Measurements from ENCODE around the gene PSMA5.
"Not testable (repeated sequence)": the region's sequence is repeated elsewhere in the genome, so short reads cannot be mapped to it uniquely, and the experiment has no call there.

Gene PSMA5

DNA sequence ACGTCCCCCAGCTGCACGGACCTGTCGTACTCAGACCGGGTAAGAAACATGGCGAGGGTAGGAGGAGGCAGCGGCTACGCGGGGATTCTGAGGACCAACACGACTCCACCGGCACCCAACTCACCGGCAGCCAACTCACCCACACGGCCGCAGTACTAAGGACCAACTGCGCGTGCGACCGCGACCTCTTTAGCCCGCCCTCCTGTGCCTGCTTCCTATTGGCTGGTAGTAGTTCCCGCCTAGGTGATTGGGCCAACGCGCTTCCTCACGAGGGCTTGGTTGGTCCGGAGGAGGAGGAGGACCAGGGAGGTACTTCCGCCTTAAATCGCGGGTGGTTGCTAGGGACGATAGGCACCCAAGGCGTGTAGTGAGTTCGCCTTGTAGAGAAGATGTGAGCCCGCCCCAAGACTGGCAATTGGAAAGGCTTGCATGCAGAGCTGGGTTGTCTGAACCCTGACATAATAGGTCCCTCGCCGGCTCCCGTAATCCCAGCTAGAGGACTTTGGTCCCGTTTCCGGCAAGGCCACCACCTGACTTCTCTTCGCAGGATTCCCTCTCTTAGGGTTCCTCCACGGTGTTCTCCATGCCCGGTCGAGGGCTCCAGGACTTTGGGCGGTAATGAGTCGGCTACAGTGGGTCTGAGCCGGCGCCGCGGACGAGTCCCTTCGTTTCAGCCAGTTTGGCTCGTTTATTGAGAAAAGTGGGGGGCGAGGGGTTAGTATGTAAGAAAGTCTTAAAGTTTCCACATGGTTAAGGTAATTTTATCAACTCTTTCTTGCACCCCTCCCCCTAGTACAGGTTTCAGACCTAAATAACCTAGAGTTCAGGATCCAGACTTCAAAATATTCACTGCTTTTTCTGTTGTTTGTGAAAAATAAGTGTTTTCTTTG, at the start of gene PSMA5:
TSS of gene PSMA5 (minus strand) at position 168 of the 890 bp plus-strand sequence. CDS start at position 50, 118 bp downstream.
- peak; percentile 94 for DNase-seq (ENCODE audit: low spot score)

DNA sequence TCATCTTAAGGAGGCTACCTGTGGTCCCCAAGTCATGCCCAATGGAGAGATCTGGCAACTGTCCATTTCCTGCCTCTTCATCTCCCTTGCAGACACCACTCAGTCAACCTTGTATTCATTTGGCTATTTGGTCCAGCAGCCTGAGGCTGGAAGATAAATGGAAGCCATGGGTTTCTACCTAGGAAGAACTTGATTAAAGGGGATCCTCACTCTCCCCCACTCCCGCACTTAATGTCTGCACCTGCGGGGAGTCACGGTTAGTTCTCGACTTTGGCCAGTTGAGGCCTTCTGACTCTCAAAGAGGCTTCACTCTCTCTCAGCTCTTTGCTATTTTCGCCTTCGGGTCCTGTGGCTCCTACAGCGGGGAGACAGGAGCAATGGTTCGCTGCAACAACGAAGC, 49.0 kb upstream of the PSMA5 start:
- no peak for DNase-seq (ENCODE audit: low spot score)

DNA sequence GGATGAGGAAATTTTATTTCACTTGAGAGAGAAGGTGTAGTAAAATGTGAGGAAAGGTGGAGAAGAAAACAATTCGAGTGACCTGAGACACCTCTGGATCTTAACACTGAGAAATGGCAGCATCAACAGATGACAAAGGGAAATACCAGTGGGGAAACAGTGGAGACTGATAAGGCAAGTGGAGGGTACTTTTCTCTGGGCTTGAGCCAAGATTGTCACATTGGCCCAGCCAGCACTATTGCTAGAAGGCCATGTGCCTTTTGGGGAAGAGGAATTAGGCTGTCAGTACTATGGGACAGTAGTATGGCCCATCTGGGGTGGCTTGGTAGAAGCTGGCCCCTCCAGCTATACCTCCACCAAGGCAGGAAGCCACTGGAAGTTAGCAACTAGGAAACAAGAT, 48.4 kb upstream of the PSMA5 start:
- no peak for DNase-seq (ENCODE audit: low spot score)

DNA sequence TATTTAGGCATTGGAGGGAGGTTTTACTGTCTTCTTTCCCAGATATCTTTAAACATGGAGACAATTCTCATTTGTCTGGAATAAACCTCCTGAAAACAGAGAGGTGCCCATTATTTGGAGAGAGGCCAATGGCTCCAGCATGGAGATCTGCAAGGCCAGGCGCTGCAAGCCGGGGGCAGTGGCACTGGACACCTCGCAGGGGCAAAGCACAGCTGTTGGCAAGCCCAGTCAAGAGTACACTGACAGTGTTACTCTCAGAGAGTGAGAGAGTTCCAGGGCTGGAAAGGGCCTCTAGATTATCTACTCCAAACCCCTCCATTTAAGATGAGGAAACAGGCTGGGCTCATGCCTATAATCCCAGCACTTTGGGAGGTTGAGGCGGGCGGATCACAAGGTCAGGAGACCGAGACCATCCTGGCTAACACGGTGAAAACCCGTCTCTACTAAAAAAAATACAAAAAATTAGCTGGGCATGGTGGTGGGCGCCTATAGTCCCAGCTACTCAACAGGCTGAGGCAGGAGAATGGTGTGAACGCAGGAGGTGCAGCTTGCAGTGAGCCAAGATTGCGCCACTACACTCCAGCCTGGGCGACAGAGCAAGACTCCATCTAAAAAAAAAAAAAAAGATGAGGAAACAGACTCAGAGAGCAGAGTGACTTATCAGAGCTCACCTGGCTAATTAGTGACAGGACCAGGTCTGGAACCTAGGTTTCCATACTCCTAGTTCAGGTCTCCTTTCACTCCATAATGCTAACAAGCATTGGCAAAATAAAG, 47.2 kb upstream of the PSMA5 start:
- DNase-seq (ENCODE audit: low spot score) = not testable (repeated sequence)

DNA sequence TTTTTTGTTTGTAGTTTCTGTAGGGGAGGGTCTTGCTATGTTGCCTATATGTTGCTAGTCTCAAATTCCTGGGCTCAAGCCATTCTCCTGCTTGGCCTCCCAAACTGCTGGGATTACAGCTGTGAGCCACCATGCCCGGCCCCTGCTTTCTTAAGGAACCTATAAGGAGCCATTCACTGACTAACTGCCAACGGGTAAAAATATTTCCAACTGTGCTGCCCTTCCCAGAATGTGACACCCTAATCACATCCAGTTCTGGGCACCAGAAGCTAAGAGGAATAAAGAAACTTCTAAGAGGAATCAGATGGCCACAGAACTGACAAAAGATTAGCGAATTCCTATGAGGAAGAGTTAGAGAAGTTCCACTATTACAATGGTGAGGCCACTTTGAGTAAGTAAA, 46.5 kb upstream of the PSMA5 start:
- DNase-seq (ENCODE audit: low spot score) = no peak

DNA sequence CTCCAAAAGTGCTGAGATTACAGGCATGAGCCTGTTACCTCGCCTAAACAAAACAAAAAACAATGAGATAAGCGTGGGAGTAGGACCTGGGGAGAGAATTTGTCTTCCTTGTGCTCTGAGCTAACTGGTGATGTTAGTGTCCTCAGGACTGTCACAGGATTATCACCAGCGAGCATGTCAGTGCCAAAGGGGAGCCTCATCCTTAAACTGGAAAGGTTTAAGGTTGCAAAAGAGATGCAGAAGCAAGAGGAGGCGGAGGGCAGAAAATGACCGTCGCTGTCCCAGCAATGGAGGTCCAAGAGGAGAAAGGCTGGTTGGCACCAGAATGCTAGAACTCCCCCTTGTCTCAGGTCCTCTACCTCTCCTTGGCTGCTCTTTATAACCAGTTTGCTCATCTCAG, 44.0 kb upstream of the PSMA5 start:
- no peak for DNase-seq (ENCODE audit: low spot score)

DNA sequence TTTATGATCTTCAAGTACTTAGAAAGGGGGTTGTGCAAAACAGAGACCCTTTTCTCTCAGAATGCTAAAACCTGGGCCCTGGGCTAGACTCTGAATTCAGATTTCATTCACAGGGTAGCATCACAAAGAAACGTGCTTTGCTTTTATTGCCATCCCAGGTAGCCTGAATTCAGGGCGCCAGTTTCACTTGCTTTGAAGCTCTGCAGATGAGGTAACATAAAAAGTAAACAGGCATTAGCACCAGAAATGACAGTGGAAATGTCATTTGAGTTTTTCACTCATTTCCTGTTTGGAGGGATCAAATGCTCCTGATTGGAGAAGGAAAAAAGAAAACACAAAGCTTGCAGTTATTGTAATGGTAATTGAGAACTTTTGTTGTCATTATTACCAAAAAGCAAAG, 42.7 kb upstream of the PSMA5 start:
- DNase-seq (ENCODE audit: low spot score) = no peak

DNA sequence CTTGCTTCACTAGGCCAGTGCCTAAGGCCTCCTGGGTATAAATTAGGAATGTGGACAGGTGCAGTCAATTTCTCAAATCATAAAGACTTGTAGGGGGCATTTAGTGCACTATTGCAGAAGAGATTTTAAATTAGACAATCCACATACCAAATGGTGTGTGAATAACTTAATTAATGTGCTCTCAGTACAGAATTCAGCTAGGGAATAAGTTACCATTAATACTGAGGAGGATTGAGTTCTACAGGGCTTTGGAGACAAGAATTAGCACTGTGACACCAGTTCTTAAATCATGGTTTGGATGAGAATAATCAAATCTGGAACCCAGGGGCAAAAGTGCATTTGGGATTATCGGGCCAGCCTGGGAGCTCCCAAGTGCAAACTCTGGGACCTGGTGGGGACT, 41.8 kb upstream of the PSMA5 start:
- DNase-seq (ENCODE audit: low spot score) = no peak

DNA sequence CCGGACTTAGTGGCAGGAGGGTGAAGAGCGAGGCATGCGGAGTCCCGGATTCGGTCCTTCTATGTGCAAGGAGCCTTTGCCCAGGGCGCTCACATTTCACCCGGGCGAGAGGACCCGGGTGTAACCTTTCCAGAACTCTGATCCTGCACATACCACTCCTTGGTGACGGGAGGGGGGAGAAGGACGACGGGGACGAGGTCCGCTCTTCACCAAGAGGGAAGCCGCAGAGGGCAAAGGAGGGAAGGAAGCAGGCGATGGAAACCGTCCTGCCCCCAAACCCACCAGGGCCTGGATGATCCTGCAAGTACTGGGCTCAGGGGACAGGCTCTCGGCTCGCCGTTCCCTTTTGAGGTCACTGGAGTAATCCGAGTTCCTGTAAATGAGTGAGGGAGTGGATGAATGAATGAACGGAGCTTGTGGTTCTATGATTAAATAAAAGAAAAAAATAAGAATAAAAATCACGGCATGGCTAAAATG, 41.1 kb upstream of the PSMA5 start:
- DNase-seq (ENCODE audit: low spot score) = no peak

DNA sequence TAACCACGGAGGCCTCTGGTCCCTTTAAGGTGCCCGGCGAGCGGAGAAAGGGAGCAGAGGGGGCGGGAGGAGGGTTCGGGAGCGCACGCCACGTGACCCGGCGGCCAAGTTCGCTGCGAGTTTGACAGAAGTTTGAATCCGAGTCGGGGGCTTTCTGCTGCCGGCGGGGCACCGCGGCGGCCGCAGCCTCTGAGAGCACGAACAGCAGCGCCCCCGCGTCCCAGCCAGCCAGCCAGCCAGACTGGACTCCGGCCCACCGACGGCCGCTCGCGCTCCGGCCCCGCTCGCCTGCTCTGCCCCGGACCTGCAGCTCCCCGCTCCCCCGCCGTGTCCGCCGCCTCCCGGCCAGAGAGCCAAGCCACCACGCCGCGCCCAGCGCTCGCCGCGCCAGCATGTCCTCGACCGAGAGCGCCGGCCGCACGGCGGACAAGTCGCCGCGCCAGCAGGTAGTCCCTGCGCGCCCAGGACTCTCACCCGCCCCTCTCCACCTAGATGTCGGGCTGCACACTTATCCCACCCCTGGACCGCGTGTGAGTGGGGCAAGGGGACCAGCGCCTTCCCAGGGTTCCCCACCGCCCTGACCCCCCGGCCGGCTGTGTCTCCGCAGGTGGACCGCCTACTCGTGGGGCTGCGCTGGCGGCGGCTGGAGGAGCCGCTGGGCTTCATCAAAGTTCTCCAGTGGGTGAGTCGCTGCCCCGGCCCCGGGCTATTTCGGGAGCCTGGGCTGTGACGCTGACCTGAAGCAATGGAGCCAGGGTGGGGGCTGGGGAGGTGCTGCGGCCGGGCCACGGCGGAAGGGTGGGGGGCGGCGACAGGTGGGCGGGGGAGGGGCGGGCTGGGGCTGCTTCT, 40.4 kb upstream of the PSMA5 start, which contains the start of gene SYPL2:
TSS of gene SYPL2 (plus strand) at position 95 of the 849 bp plus-strand sequence. CDS start at position 393, 298 bp downstream.
- peak; percentile 66 for DNase-seq (ENCODE audit: low spot score)

DNA sequence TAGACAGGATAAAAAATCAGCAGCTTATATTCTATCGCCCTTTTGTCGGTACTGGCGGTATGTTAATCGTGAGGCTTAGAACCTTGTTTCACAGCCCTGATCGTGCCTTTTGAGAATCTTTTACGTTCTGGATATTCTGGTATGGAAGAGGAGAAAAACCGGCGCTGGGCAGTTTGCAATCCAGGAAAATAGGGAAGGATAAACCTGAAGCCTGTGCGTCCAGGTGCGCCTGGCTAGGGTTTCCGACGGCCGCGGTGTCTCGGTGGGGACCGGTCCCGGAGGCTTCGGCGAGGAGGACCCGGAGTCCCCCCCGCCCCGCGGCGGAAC, 39.8 kb upstream of the PSMA5 start:
- DNase-seq (ENCODE audit: low spot score) = no peak

DNA sequence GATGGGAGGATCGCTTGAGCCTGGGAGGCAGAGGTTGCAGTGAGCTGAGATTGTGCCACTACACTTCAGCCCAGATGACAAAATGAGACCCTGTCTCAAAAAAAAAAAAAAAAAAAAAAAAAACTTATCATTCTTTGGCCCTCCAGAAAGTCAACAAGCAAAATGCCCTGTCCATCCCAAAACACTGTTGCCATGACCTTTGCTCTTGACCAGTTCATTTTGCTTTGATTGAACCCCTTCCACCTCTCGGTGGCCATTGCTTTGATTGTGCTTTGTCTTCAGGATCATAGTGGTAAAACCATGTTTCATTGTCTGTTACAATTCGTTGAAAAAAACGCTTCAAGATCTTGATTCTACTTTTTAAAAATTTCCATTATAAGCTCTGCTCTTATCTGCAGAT, 31.6 kb upstream of the PSMA5 start:
- DNase-seq (ENCODE audit: low spot score) = no peak

DNA sequence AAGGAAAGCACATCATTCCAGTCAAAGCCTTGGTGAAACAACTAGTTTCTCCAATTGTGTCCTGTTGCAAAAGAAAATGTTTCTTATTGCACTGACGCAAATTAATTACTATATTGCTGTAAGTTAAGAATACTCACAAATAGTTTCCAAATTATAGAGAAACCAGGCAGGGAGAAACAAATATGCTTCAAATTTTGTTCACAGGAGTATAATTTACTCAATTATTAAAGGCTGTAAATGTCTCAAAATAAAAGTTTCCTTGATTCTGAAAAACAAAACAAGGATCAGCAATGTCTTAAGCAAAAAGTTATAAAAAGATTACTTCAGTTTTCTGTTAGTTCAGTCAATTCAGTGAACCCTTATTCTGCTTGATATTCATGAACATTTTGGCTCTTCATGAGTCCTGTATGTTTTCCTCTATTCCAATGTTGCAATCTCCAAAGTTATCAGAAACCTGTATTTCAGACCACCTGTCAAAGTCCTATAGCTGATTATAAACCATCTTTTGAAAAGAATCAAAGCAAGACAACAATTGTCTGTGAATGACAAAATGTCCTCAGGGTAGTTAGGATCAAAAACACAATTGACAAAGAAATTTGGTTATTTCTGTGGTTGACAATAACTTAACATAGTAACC, 28.4 kb upstream of the PSMA5 start:
- DNase-seq (ENCODE audit: low spot score) = no peak

DNA sequence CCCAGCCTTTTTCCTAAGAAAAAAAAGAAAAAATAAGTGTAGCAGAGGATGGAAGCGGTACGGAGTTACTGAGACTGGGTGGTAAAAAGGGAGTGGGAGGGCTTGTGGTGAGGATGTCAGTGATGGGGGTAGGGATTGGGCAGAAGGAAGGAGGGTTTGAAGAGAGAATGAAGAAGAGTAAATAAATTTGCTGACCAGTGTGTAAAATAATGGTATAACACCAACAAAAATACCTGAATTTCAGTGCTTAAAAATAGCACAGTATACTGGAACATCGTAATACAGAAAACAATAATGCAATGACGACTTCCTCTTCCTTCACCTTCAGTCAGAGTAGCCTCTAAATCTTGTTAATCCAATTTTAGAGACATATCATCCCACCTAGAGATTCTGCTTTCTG, 21.3 kb upstream of the PSMA5 start:
- DNase-seq (ENCODE audit: low spot score) = no peak

DNA sequence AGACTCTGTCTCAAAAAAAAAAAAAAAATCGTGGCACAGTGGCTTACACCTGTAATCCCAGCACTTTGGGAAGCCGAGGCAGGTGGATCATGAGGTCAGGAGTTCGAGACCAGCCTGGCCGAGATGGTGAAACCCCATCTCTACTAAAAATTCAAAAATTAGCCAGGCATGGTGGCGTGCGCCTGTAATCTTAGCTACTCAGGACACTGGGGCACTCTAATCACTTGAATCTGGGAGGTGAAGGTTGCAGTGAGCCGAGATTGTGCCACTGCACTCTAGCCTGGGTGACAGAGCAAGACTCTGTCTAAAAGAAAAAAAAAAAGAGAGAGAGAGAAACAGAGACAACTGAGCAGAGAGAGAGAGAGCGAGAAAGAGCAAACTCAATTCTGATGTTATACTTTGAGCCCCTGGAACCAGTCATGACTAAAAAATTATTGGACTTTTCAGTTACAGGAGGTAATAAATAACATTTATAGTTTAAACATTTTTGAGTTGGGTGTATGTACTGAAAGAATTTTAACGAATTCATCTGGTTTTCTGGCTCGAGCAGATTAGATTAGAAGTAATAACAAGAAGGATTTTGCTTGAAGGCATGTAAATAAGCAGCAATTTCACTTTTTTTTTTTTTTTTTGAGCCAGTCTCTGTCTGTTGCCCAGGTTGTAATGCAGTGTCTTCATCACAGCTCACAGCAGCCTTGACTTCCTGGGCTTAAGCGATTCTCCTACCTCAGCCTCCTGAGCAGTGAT, 19.9 kb upstream of the PSMA5 start:
- DNase-seq (ENCODE audit: low spot score) = not testable (repeated sequence)

DNA sequence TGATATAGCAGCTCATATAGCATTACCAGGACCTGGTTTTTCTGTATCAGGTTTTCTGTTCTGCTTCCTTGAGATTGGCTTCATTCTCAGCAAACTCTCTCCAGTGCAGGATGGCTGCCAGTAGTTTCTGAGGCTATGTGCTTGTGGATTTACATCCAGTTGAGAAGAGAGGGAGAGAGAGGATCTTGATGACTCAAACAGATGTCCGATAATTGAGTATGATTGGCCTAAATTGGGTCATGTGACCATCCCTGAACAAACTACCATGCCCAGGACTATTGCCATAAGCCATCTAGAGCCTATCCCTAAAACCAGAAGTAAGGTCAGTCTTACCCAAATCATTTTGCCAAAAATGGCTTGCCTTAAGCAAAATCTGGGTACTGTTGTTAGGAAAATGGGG, 18.1 kb upstream of the PSMA5 start:
- DNase-seq (ENCODE audit: low spot score) = no peak

DNA sequence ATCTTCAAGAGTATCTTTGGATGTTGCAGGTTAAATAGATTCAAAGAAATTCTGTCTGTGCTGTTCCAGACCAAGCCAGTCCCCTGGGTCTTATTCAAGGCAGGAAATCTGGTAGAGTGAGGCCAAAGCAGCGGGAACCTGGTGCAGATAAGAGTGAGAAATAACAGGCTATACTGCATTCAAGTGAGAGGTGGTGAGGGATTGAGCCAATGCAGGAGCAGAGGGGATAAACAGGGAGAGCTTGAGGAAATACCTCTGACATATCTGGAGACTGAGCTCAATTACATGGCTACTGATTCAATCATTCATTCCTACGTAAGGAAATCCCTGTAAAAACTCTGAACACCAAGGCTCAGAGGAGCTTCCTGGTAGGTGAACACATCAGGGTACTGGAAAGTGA, 17.2 kb upstream of the PSMA5 start:
- no peak for DNase-seq (ENCODE audit: low spot score)

DNA sequence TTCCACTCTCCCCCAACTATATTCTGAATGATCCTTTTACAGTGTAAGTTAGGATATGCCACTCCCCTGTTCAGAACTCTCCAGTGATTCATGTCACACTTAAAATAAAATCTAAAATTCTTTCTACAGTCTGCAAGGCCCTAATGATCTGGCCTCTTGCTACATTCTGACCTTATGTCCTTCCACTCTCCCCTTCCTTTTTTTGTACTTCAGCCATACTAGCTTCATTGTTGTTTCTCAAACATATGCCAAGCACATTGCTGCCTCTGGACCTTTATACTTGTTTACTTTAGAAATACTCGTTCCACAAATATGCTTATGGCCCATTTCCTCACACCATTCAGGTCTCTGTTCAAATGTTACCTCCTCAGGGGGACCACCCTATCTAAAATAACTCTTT, 14.8 kb upstream of the PSMA5 start:
- DNase-seq (ENCODE audit: low spot score) = no peak

DNA sequence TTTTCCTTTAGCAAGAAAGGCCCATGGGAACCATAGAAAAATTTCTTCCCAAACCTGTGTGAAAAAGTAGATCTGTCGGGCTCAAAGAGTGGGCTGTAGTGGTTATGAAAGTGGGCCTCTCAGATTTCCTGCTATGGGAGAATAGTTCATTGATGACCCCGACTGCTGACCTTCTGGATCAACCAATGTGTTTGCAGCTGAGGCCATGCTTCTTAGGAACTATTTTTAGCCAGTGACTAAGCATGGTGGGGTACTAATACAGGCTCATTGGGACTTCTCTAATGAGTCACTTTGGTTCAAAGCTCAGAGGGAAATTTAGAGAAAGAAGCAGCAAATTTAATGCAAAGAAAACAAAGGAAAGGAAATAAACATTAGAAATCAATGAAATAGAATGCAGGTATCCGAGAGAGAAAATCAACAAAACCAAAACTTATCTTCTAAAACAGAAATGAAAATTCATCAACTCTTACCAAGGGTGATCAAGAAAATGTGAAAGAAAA, 12.6 kb upstream of the PSMA5 start:
- DNase-seq (ENCODE audit: low spot score) = no peak

DNA sequence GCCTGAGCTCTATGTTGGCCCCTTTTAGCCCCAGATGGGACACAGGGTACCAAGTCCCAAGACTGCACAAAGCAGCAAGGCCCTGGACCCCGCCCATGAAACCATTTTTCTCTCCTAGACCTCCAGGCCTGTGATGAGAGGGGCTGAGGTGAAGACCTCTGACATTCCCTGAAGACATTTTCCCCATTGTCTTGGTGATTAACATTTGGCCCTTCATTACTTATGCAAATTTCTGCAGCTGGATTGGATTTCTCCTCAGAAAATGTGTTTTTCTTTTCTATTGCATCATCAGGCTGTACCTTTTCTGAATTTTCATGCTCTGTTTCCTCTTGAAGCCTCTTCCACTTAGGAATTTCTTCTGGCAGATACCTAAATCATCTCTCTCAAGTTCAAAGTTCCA, 8.2 kb upstream of the PSMA5 start:
- DNase-seq (ENCODE audit: low spot score) = no peak

DNA sequence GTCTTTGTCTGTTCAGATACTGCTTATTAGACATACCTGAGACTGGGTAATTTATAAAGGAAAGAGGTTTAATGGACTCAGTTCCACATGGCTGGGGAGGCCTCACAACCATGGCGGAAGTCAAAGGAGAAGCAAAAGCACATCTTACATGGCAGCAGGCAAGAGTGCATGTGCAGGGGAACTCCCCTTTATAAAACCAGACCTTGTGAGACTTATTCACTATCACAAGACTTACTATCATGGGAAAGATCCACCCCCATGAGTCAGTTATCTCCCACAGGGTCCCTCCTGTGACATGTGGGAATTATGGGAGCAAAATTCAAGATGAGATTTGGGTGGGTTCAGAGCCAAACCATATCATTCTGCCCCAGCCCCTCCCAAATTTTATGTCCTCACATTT, 7.1 kb upstream of the PSMA5 start:
- DNase-seq (ENCODE audit: low spot score) = no peak

All from D341Med (cell line).